Prostate gland (tissue), 2 donors: ENCODE measurements around the gene NES. TPM values are rescaled to one million over a fixed set of nuclear protein-coding genes. Genes with fewer than 3 reads are reported as not detected.

ENCODE experiments used
- DNase-seq: peaks from one replicate; pipeline ENCODE4 v3.0.0-alpha.2; 2019; ENCODE audit warnings: low spot score
- H3K27ac ChIP-seq, 2 donors: fragments of 200-600 bp; sonication (generic); 2 replicates each; pipeline ENCODE4 v1.5.1; 2017 to 2019
- H3K27me3 ChIP-seq: fragments of 200-600 bp; sonication (generic); replicated peaks from 2 replicates; pipeline ENCODE4 v1.5.1; 2019; ENCODE audit not compliant: insufficient read depth
- H3K36me3 ChIP-seq, 2 donors: fragments of 200-600 bp; sonication (generic); 1 replicate in 1 of 2; 2 replicates in 1 of 2; pipeline versions ENCODE4 v1.5.1 to v1.8.1; 2017 to 2019
- H3K4me1 ChIP-seq: fragments of 200-600 bp; sonication (generic); replicated peaks from 2 replicates; pipeline ENCODE4 v1.5.1; 2019
- H3K4me3 ChIP-seq, 2 donors: fragments of 200-600 bp; sonication (generic); 2 replicates each; pipeline ENCODE4 v1.5.1; 2017 to 2019
- H3K9me3 ChIP-seq: fragments of 200-600 bp; sonication (generic); 2 replicates; pipeline ENCODE4 v1.5.1; 2017
- POLR2A ChIP-seq: fragments of 450-650 bp; IDR thresholded peaks from one replicate; pipeline ENCODE4 v1.6.1; 2016; ENCODE audit warnings: antibody characterized with exemption, mild to moderate bottlenecking
- POLR2AphosphoS5 ChIP-seq: sonication (generic); formaldehyde crosslinking; IDR thresholded peaks from one replicate; pipeline ENCODE4 v1.6.1; 2017; ENCODE audit warnings: antibody characterized with exemption
- WGBS: methylation state at CpG from one replicate; pipeline ENCODE4 v1.1.5; 2018; 5-methylcytosine and 5-hydroxymethylcytosine counted together
- intact Hi-C: fragments of 100-400 bp; cut with DNase I; formaldehyde crosslinking; loops from one replicate; pipeline ENCODE4 v1.14.2; 2022
- total RNA-seq, 2 donors: library from RNA; depleted of rRNA; stranded (reverse); fragments of >200 nt; gene quantifications; one replicate each; pipeline ENCODE4 v1.1.0, GENCODE V29; 2016
- TF ChIP-seq, protein P1 (sequence below), 4 experiments: fragments of 200-600 bp in 2 of 4; fragments of 450-650 bp in 2 of 4; sonication (generic) in 2 of 4; IDR thresholded peaks; 1 replicate in 3 of 4; 2 replicates in 1 of 4; pipeline ENCODE4 v1.5.1; 2016 to 2019; ENCODE audit warnings: antibody characterized with exemption in 4 of 4, mild to moderate bottlenecking in 2 of 4, moderate library complexity in 2 of 4

Gene NES
- total RNA-seq, 2 donors from 2014 or later = 11.2 to 33.4 TPM

DNA sequence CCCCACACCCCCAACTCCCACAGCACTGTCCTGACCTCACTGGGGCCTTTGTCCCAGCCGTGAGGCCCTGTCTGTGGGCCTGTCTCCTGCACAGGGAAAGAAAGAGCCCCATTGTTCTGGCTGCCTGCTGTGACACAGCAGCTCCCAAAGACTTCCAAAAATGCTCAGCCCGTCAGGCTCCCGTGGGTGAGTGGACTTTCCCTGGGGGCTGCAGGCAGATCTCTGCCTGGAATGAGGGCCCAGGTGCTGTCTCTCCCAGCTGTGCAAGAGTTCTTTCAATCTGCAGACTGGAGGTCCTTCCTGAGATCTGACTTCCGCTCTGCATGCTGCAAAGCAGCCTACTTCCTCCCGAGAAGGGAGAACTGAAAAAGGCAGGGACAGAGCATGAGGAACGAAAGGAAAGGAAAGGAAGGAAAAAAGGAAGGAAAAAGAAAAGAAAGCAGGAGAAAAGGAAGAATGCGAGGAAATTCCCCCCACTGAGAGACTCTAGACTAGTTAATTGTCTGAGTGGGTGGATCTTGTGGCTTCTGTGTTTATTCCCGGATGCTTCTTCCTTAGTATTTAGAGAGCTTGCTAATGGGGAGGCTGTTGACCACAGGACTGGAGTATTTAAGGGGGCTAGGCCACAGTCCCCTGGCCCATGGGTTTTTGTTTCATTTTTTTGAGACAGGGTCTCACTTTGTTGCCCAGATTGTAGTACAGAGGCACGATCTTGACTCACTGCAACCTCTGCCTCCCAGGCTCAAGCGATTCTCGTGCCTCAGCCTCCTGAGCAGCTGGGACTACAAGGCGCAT, 15.0 kb downstream of the NES start:
- 59% methylated on average over 12 of the region's 12 CpGs for WGBS
- TF ChIP-seq POLR2AphosphoS5 (no peak), POLR2A (no peak)
- TF ChIP-seq, protein P1, sequence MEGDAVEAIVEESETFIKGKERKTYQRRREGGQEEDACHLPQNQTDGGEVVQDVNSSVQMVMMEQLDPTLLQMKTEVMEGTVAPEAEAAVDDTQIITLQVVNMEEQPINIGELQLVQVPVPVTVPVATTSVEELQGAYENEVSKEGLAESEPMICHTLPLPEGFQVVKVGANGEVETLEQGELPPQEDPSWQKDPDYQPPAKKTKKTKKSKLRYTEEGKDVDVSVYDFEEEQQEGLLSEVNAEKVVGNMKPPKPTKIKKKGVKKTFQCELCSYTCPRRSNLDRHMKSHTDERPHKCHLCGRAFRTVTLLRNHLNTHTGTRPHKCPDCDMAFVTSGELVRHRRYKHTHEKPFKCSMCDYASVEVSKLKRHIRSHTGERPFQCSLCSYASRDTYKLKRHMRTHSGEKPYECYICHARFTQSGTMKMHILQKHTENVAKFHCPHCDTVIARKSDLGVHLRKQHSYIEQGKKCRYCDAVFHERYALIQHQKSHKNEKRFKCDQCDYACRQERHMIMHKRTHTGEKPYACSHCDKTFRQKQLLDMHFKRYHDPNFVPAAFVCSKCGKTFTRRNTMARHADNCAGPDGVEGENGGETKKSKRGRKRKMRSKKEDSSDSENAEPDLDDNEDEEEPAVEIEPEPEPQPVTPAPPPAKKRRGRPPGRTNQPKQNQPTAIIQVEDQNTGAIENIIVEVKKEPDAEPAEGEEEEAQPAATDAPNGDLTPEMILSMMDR (IDR thresholded peaks at IDR 0.05) = no peak
- Histone ChIP-seq H3K36me3 (no peaks in the 10 kb centered on the region), H3K9me3 (no peaks in the 10 kb centered on the region), H3K4me3 (no peak overlapping the region), H3K4me1 (peaks cover 2% of the 10 kb centered on the region), H3K27me3 (no peaks in the 10 kb centered on the region), H3K27ac (peak overlapping the region; percentile 53 to 57)
- no peak for DNase-seq
- intact Hi-C loops = no loop called here

- DNase-seq = no peak
- TF ChIP-seq, protein P1 (IDR thresholded peaks at IDR 0.05) = no peak
- TF ChIP-seq POLR2AphosphoS5 = no peak
- no peak for TF ChIP-seq POLR2A
- H3K9me3 ChIP-seq = no peaks in the 10 kb centered on the region
- intact Hi-C loops = loop anchor here (1.0 kb wide), 1 partner anchor 18 kb away; no protein-coding TSS in a partner anchor
- H3K27me3 ChIP-seq = no peaks in the 10 kb centered on the region
- 83% methylated on average over 2 of the region's 2 CpGs for WGBS
- no peaks in the 10 kb centered on the region for H3K36me3 ChIP-seq
- no peak overlapping the region for H3K4me3 ChIP-seq
- peaks cover 7% of the 10 kb centered on the region for H3K4me1 ChIP-seq
- peak overlapping the region; percentile 45 to 57 for H3K27ac ChIP-seq
These were observed 16.5 kb downstream of the NES start for GRCh38 chr1:156660752-156661112.

- Histone ChIP-seq H3K27me3 (no peaks in the 10 kb centered on the region), H3K27ac (peak overlapping the region; percentile 45 to 57), H3K4me1 (peaks cover 7% of the 10 kb centered on the region), H3K9me3 (no peaks in the 10 kb centered on the region), H3K36me3 (no peaks in the 10 kb centered on the region), H3K4me3 (no peak overlapping the region)
- TF ChIP-seq, protein P1 (IDR thresholded peaks at IDR 0.05) = peak; percentile 95 to 99 (median 97)
- TF ChIP-seq POLR2AphosphoS5 = peak; percentile 64
- TF ChIP-seq POLR2A = no peak
- intact Hi-C loops = loop anchor here (1.0 to 5.0 kb wide), 2 partner anchors 18 to 273 kb away; no protein-coding TSS in a partner anchor
- peak; percentile 78 for DNase-seq
- WGBS = 18% methylated on average over 38 of the region's 38 CpGs
These were observed 17.0 kb downstream of the NES start for GRCh38 chr1:156659988-156660751.

DNA sequence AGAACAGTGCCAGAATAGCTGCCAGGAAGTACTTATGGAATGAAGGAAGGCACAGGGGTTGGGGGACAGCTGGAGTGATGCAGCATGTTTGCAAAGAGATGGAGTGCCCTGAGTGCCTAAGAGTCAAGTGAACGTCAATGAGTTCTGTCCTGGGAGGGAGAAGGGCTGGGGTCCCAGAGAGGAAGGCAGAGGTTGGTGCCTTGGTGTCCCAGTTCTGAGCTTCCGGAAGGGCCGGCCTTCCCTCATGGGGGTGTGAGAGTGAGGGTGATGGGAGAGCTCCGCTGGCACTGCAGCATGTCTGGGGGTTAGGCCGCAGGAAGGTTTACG, 17.6 kb downstream of the NES start:
- 31% methylated on average over 6 of the region's 6 CpGs for WGBS

More for the DNA sequence above, 17.6 kb downstream of the NES start:
- no peaks in the 10 kb centered on the region for H3K9me3 ChIP-seq
- H3K4me3 ChIP-seq = no peak overlapping the region
- H3K36me3 ChIP-seq = no peaks in the 10 kb centered on the region
- intact Hi-C loops = loop anchor here (5.0 kb wide), 1 partner anchor 272 kb away; no protein-coding TSS in a partner anchor
- no peak overlapping the region for H3K27ac ChIP-seq
- H3K27me3 ChIP-seq = peaks cover under 1% of the 10 kb centered on the region
- TF ChIP-seq, protein P1 (IDR thresholded peaks at IDR 0.05) = no peak
- no peak for TF ChIP-seq POLR2A
- DNase-seq = no peak
- H3K4me1 ChIP-seq = peaks cover 7% of the 10 kb centered on the region
